Activated naive CD4-positive, alpha-beta T cell treated with anti-CD3 and anti-CD28 coated beads, Interleukin-2, amount 50 U/mL, for 16 hours (primary cell): Measurements from ENCODE around the gene DAZAP1.
"Not testable (repeated sequence)": the region's sequence is repeated elsewhere in the genome, so short reads cannot be mapped to it uniquely, and the experiment has no call there.

Source experiments
- DNase-seq: peaks from one replicate; pipeline ENCODE4 v3.0.0-alpha.2; 2020

The DAZAP1 gene

GRCh38 chr19:1474765-1475351, 67.5 kb downstream of the DAZAP1 start:
- no peak for DNase-seq

GRCh38 chr19:1475751-1476437, 68.5 kb downstream of the DAZAP1 start:
- DNase-seq: peak; percentile 9

- not testable (repeated sequence) for DNase-seq
Measured at GRCh38 chr19:1477056-1477455, 69.7 kb downstream of the DAZAP1 start.

GRCh38 chr19:1478934-1479707, 71.7 kb downstream of the DAZAP1 start, which contains the start of gene C19orf25:
C19orf25 (minus strand) TSS chr19:1479215; CDS start chr19:1478903, 312 bp downstream.
- peak; percentile 94 for DNase-seq

- DNase-seq: no peak
Measured at GRCh38 chr19:1481224-1481892, 74.0 kb downstream of the DAZAP1 start.

GRCh38 chr19:1481893-1482360, 74.5 kb downstream of the DAZAP1 start:
- DNase-seq: peak; percentile 9

GRCh38 chr19:1482361-1483130, 75.2 kb downstream of the DAZAP1 start:
- peak; percentile 9 for DNase-seq

- peak; percentile 10 for DNase-seq
Measured at GRCh38 chr19:1483131-1483978, 76.0 kb downstream of the DAZAP1 start.

GRCh38 chr19:1483979-1484428, 76.6 kb downstream of the DAZAP1 start:
- no peak for DNase-seq
